Motor neuron (in vitro differentiated cells): ENCODE results near the gene NOL4L. TPM values are rescaled to one million over a fixed set of nuclear protein-coding genes. Genes with fewer than 3 reads are reported as not detected.

Experiments used
- ATAC-seq, 8 experiments: fragments of 200-7000 bp; cut with Tn5 transposase; replicated peaks in 6 of 8; 2 replicates each; pipeline ENCODE4 v1.8.0; 2021; ENCODE audit warnings: mild to moderate bottlenecking in 8 of 8, moderate library complexity in 8 of 8
- H3K27ac ChIP-seq, 2 donors: fragments of 250-450 bp; sonication (Bioruptor Pico); 2 replicates each; pipeline ENCODE4 v1.9.0; 2021; ENCODE audit warnings: antibody characterized with exemption in 2 of 2, mild to moderate bottlenecking in 2 of 2, moderate library complexity in 1 of 2
- H3K4me1 ChIP-seq, 2 donors: fragments of 250-450 bp; sonication (Bioruptor Pico); replicated peaks in 1 of 2; 2 replicates each; pipeline ENCODE4 v1.6.1; 2021; ENCODE audit warnings: antibody characterized with exemption in 2 of 2, mild to moderate bottlenecking in 2 of 2, moderate library complexity in 1 of 2
- H3K4me3 ChIP-seq, 5 donors: fragments of 250-450 bp; sonication (Bioruptor Pico); 2 replicates each; pipeline ENCODE4 v1.9.0; 2021; ENCODE audit warnings: antibody characterized with exemption in 5 of 5, mild to moderate bottlenecking in 5 of 5, moderate library complexity in 4 of 5
- WGBS, 10 experiments: fragments of 450-650 bp; shearing (Covaris generic); methylation state at CpG; one replicate each; pipeline ENCODE4 v1.0.0; 2022; 5-methylcytosine and 5-hydroxymethylcytosine counted together
- in situ Hi-C, 9 experiments: fragments of 400-800 bp; cut with MboI; loops; one replicate each; pipeline ENCODE4 v1.15.0; 2021; ENCODE audit warnings: low sequenced_read_pairs in 9 of 9, low pct_unique_long_range_greater_than_20kb in 2 of 9; ENCODE audit not compliant: unreplicated experiment in 9 of 9
- total RNA-seq, 8 experiments: library from RNA; unstranded; fragments of 300-600 nt; gene quantifications; 2 replicates each; pipeline versions ENCODE4 v1.2.3 to v1.2.4, GENCODE V29; 2022

NOL4L gene
- total RNA-seq, 8 experiments from 2014 or later: 9.1 to 34.6 (median 20.4) TPM

GRCh38 chr20:32543570-32544259, 41.4 kb downstream of the NOL4L start:
- 83 to 100% (median 94%) methylated on average over 1 to 8 of the region's 15 CpGs; no CpG with 5 or more reads in 4 of the 10 experiments for WGBS, 10 experiments
- ATAC-seq: no peak
- in situ Hi-C loops: no loop called here

GRCh38 chr20:32542259-32542615, 42.9 kb downstream of the NOL4L start:
- WGBS, 10 experiments: 65 to 100% (median 97%) methylated on average over 1 to 4 of the region's 6 CpGs; no CpG with 5 or more reads in 4 of the 10 experiments
- in situ Hi-C loops: no loop called here
- H3K27ac ChIP-seq: no peak overlapping the region

More at GRCh38 chr20:32543570-32544259, 41.4 kb downstream of the NOL4L start:
- H3K4me1 ChIP-seq: peaks cover 28 to 33% of the 10 kb centered on the region in 2 donors
- no peak overlapping the region for H3K4me3 ChIP-seq
- H3K27ac ChIP-seq: no peak overlapping the region

GRCh38 chr20:32541323-32542258, 43.5 kb downstream of the NOL4L start:
- H3K4me3 ChIP-seq: no peak overlapping the region
- H3K4me1 ChIP-seq: peaks cover 47 to 53% of the 10 kb centered on the region in 2 donors
- peak overlapping the region; percentile 14 to 47 for H3K27ac ChIP-seq

More at GRCh38 chr20:32542259-32542615, 42.9 kb downstream of the NOL4L start:
- ATAC-seq: no peak
- H3K4me1 ChIP-seq: peaks cover 43 to 48% of the 10 kb centered on the region in 2 donors
- H3K4me3 ChIP-seq: no peak overlapping the region

GRCh38 chr20:32539817-32540675, 45.1 kb downstream of the NOL4L start:
- Histone ChIP-seq H3K4me3 (no peak overlapping the region), H3K27ac (no peak overlapping the region), H3K4me1 (peaks cover 52 to 56% of the 10 kb centered on the region in 2 donors)
- no peak for ATAC-seq
- 53 to 95% (median 66%) methylated on average over 2 to 5 of the region's 13 CpGs; no CpG with 5 or more reads in 5 of the 10 experiments for WGBS, 10 experiments
- in situ Hi-C loops: no loop called here

More at GRCh38 chr20:32541323-32542258, 43.5 kb downstream of the NOL4L start:
- in situ Hi-C loops: no loop called here
- WGBS, 10 experiments: 17 to 90% (median 77%) methylated on average over 2 to 7 of the region's 21 CpGs; no CpG with 5 or more reads in 2 of the 10 experiments
- ATAC-seq: peak in 5 of 8 experiments; percentile 56 to 76 (median 72)

DNA sequence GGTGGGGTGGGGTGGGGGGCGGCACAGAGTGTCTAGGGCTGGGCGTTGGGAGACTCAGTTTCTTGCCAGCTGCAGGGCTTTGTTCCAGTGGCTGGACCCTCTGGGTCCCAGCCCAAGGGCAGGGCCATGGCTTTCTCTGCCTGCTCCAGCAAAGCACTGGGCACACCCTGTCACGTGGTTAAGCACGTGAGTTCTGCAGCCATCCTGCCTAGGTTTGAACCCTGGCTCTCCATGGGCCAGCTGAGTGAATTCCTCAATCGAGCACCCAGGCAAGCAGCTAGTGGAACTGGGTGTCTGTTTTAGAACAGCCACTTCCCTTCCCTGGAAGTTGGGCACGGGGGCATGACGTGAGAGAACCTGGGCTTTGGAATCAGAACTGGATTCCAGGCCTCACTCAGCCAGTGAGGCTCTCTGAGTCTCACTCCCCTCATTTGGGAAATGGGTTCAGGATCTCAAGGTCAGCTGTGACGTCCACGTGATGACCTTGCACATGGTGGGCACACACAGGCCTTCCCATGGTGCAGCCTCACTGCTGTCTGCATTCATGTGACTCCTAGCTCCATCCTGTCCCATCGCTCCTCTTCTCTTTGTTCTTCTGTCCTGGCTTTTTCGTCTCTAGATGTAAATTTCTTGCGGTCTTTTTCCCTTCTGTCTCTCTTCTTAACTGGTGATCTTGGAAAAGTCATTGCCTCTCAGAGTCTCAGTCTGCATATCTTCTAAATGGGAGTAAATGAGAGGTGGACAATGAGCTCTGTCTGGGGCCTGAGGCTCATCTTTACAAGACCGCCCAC, 45.9 kb downstream of the NOL4L start:
- 50 to 100% (median 91%) methylated on average over 2 to 6 of the region's 13 CpGs; no CpG with 5 or more reads in 2 of the 10 experiments for WGBS, 10 experiments
- Histone ChIP-seq H3K4me1 (peaks cover 60 to 64% of the 10 kb centered on the region in 2 donors), H3K4me3 (no peak overlapping the region), H3K27ac (peak overlapping the region; percentile 67 to 81)
- peak in 3 of 8 experiments; percentile 26 to 59 (median 56) for ATAC-seq
- in situ Hi-C loops: no loop called here

DNA sequence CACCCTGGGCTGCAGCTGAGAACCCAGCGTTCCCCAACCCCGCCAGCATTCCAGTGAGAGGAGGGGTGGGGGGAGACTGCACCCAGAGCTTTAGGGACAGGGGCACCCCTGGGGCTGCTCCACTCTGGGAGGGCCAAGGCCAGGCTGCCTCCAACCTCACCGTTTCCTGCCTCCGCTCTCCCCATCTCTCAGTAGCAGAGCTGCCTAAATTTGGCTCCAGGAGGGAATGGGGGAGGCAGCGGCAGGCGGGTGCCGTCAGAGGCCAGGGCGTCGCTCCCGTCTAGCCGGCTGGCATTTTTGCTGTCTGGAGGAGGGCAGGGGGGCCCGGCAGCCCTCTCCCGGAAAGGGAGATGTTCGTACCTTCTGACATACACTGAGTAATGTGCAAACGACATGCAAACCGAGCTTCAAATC, 46.6 kb downstream of the NOL4L start:
- peak overlapping the region; percentile 67 to 81 for H3K27ac ChIP-seq
- WGBS, 10 experiments: 20% methylated on average over 2 of the region's 16 CpGs; no CpG with 5 or more reads in 9 of the 10 experiments
- H3K4me3 ChIP-seq: no peak overlapping the region
- peak in 4 of 8 experiments; percentile 2 to 76 (median 50) for ATAC-seq
- H3K4me1 ChIP-seq: peaks cover 61 to 65% of the 10 kb centered on the region in 2 donors
- in situ Hi-C loops: no loop called here

DNA sequence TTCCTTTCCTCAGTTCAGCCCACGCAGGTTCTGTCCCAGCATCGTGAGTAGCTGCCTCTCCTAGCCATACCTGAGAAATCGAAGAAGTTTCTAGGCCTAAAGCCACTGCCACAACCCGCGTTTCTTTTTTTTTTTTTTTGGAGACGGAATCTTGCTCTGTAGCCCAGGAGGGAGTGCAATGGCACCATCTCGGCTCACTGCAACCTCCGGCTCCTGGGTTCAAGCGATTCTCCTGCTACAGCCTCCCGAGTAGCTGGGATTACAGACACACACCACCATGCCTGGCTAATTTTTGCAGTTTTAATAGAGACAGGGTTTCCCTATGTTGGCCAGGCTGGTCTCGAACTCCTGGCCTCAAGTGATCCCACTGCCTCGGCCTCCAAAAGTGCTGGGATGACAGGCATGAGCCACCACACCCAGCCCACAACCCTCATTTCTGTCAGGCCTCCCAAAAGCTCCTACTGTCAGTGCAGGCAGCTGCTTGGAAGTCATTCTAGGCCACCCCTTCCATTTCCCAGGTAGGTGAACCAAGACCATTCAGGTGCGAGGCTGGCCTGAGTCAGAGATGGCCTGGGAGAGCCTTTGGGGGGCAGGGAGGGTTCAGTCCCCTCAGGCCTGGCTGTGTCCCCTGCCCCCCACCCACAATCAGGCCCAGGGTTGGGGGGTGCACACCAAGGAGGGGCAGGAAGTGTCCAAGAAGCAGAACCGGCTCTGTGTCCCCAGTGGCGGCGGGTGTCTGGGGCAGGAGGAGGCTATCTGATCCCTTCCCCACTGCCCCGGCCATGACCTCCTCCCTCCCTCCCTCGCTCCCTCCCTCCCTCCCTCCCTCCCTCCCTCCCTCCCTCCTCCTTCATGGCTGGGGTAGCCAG, 47.2 kb downstream of the NOL4L start:
- WGBS, 10 experiments: 61 to 88% (median 75%) methylated on average over 5 to 12 of the region's 18 CpGs; no CpG with 5 or more reads in 5 of the 10 experiments
- no peak for ATAC-seq
- peak overlapping the region in 1 of 5 donors; percentile 42 for H3K4me3 ChIP-seq

DNA sequence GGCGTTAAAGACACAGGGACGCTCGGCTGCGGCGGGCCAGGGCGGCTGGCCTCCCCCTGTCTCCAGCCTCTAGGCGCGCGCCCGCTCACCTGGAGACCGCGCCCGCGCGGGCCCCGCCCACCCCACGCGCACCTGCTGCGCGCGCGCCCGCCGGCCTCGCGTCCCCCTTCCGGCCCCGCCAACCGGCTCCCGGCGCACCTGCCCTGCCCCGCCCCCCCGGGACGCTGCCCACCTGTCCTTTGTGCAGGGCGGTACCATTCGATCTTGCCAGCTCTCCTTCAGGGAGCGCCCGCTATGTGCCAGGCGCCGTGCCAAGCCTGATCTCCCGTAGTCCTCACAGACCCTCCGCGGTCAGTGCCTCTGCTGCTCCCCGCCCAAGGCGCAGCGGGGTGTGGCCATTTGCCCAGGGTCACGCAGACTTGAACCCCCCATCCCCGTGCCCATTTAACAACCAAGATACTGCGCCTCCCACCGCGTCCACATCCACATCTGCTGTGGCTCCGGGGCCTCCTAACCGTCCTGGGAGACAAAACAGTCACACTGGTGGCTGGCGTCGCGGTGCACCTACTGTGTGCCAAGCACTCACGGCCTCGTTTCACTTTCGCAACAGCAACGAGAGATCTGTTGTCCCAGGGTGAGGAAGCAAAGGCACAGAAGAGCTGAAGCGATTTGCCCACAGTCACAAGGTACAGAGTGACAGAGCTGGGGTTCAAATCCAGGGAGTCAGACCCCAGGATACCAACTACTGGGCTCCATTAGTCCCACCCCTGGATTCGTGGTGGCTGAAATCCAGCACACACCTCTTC, 48.1 kb downstream of the NOL4L start:
- Histone ChIP-seq H3K4me1 (peaks cover 58 to 60% of the 10 kb centered on the region in 2 donors), H3K27ac (peak overlapping the region; percentile 81), H3K4me3 (peak overlapping the region; percentile 25 to 42 (median 27))
- ATAC-seq: peak in 5 of 8 experiments; percentile 6 to 14 (median 10)
- in situ Hi-C loops: no loop called here
- WGBS, 10 experiments: 22 to 80% methylated on average over 2 to 8 of the region's 62 CpGs; no CpG with 5 or more reads in 8 of the 10 experiments

More for the DNA sequence above, 47.2 kb downstream of the NOL4L start:
- Histone ChIP-seq H3K4me1 (peaks cover 61 to 65% of the 10 kb centered on the region in 2 donors), H3K27ac (peak overlapping the region; percentile 81)
- in situ Hi-C loops: no loop called here

- H3K27ac ChIP-seq: peak overlapping the region; percentile 81 to 83
- WGBS, 10 experiments: 10 to 60% methylated on average over 1 to 2 of the region's 68 CpGs; no CpG with 5 or more reads in 8 of the 10 experiments
Measured at GRCh38 chr20:32535953-32536823, 48.9 kb downstream of the NOL4L start.

More at GRCh38 chr20:32535953-32536823, 48.9 kb downstream of the NOL4L start:
- in situ Hi-C loops: no loop called here
- ATAC-seq: peak; percentile 27 to 89 (median 84)
- Histone ChIP-seq H3K4me1 (peaks cover 49 to 51% of the 10 kb centered on the region in 2 donors), H3K4me3 (peak overlapping the region; percentile 25 to 42 (median 27))
